Muscle of leg (tissue), 16 donors: ENCODE measurements around the gene KATNAL1. TPM values are rescaled to one million over a fixed set of nuclear protein-coding genes. Genes with fewer than 3 reads are reported as not detected.

Source experiments
- DNase-seq: peaks from one replicate; pipeline ENCODE4 v3.0.0; 2013
- H3K27ac ChIP-seq: one replicate; pipeline ENCODE4 v1.5.1; 2013; ENCODE audit warnings: mild to moderate bottlenecking, low read length, control low read depth
- H3K27me3 ChIP-seq: one replicate; pipeline ENCODE4 v1.6.1; 2013; ENCODE audit warnings: low read length; ENCODE audit not compliant: control insufficient read depth, insufficient read depth
- H3K36me3 ChIP-seq: one replicate; pipeline ENCODE4 v1.6.1; 2013; ENCODE audit warnings: low read length; ENCODE audit not compliant: control insufficient read depth, insufficient read depth
- H3K4me1 ChIP-seq: one replicate; pipeline ENCODE4 v1.6.1; 2013; ENCODE audit warnings: low read length; ENCODE audit not compliant: control insufficient read depth, insufficient read depth
- H3K4me3 ChIP-seq: one replicate; pipeline ENCODE4 v1.5.1; 2013; ENCODE audit warnings: low read length, control low read depth
- H3K9me3 ChIP-seq: replicated peaks from 2 replicates; pipeline ENCODE4 v1.6.1; 2013; ENCODE audit warnings: low read depth, low read length; ENCODE audit not compliant: control insufficient read depth
- WGBS: methylation state at CpG from one replicate; pipeline ENCODE4 v1.1.5; 2013; ENCODE audit warnings: missing lambda C conversion rate; ENCODE audit not compliant: insufficient coverage; 5-methylcytosine and 5-hydroxymethylcytosine counted together
- long read RNA-seq, 11 donors: transcript quantifications; one replicate each; lab custom pipeline, GENCODE V29; 2026
- polyA plus RNA-seq, 8 donors: library from polyadenylated mRNA; unstranded; fragments of 120-200 nt; gene quantifications; one replicate each; pipeline versions ENCODE4 v1.2.1 to v1.2.3, GENCODE V29; 2013; ENCODE audit warnings: inconsistent platforms in 1 of 8, low replicate concordance in 1 of 8; ENCODE audit not compliant: insufficient read length in 8 of 8, insufficient read depth in 1 of 8
- total RNA-seq: library from RNA; stranded (reverse); fragments of 120-200 nt; gene quantifications from one replicate; pipeline ENCODE4 v1.2.4, GENCODE V29; 2013

The KATNAL1 gene
- 22.2 TPM for total RNA-seq
- 10 to 100 TPM in 7 of 8 donors, 1 to 10 TPM in 1; 7.8 to 14.9 (median 11.6) TPM for polyA plus RNA-seq
- long read RNA-seq, donor 1, result 0 reads
- long read RNA-seq, donor 2, result 0 reads
- long read RNA-seq, donor 3, result 0 reads
- long read RNA-seq, donor 4, result 0 reads
- long read RNA-seq, donor 5, full-length matches to known transcripts, result 4 of 14 reads
- long read RNA-seq, donor 5, partial matches to known transcripts, result 10 of 14 reads
- long read RNA-seq, donor 5, other reads (novel, unspliced or antisense), result 0 of 14 reads
- long read RNA-seq, donor 6, full-length matches to known transcripts, result 3 of 3 reads
- long read RNA-seq, donor 6, partial matches to known transcripts, result 0 of 3 reads
- long read RNA-seq, donor 6, other reads (novel, unspliced or antisense), result 0 of 3 reads
- long read RNA-seq, donor 7, result 0 reads
- long read RNA-seq, donor 8, full-length matches to known transcripts, result 3 of 3 reads
- long read RNA-seq, donor 8, partial matches to known transcripts, result 0 of 3 reads
- long read RNA-seq, donor 8, other reads (novel, unspliced or antisense), result 0 of 3 reads
- long read RNA-seq, donor 9, result 0 reads
- long read RNA-seq, donor 10, full-length matches to known transcripts, result 3 of 3 reads
- long read RNA-seq, donor 10, partial matches to known transcripts, result 0 of 3 reads
- long read RNA-seq, donor 10, other reads (novel, unspliced or antisense), result 0 of 3 reads
- long read RNA-seq, donor 11, result 0 reads

- Histone ChIP-seq H3K36me3 (no peaks in the 10 kb centered on the region), H3K27ac (peak within 1 kb of the TSS; percentile 81), H3K4me3 (peak within 1 kb of the TSS; percentile 92), H3K9me3 (no peaks in the 10 kb centered on the region), H3K27me3 (no peaks in the 10 kb centered on the region), H3K4me1 (peaks cover 4% of the 10 kb centered on the region)
- peak; percentile 90 for DNase-seq
- WGBS, result under 1% methylated on average over 63 of the region's 71 CpGs
These were observed at the start of gene KATNAL1 for GRCh38 chr13:30307194-30307970. KATNAL1 (minus strand) TSS chr13:30307551; CDS start chr13:30283777, 23,774 bp downstream.

- no peaks in the 10 kb centered on the region for H3K27me3 ChIP-seq
- WGBS, result 49% methylated on average over 5 of the region's 6 CpGs
These were observed 48.5 kb upstream of the KATNAL1 start for GRCh38 chr13:30355839-30356238.

GRCh38 chr13:30355384-30355699 is 48.0 kb upstream of the KATNAL1 start:
- DNase-seq, result peak; percentile 36
- Histone ChIP-seq H3K4me1 (peaks cover 16% of the 10 kb centered on the region), H3K27me3 (no peaks in the 10 kb centered on the region), H3K4me3 (no peak overlapping the region), H3K36me3 (no peaks in the 10 kb centered on the region), H3K9me3 (peaks cover 12% of the 10 kb centered on the region), H3K27ac (no peak overlapping the region)
- 34% methylated on average over 6 of the region's 7 CpGs for WGBS

More at GRCh38 chr13:30355839-30356238, 48.5 kb upstream of the KATNAL1 start:
- DNase-seq, result no peak
- Histone ChIP-seq H3K9me3 (peaks cover 12% of the 10 kb centered on the region), H3K27ac (no peak overlapping the region), H3K36me3 (no peaks in the 10 kb centered on the region), H3K4me3 (no peak overlapping the region), H3K4me1 (peaks cover 16% of the 10 kb centered on the region)

GRCh38 chr13:30354493-30355383 is 47.4 kb upstream of the KATNAL1 start:
- H3K36me3 ChIP-seq, result no peaks in the 10 kb centered on the region
- no peaks in the 10 kb centered on the region for H3K27me3 ChIP-seq
- H3K27ac ChIP-seq, result no peak overlapping the region
- no peak for DNase-seq
- H3K9me3 ChIP-seq, result peaks cover 12% of the 10 kb centered on the region
- H3K4me1 ChIP-seq, result peaks cover 16% of the 10 kb centered on the region
- WGBS, result 48% methylated on average over 9 of the region's 17 CpGs
- H3K4me3 ChIP-seq, result no peak overlapping the region

DNA sequence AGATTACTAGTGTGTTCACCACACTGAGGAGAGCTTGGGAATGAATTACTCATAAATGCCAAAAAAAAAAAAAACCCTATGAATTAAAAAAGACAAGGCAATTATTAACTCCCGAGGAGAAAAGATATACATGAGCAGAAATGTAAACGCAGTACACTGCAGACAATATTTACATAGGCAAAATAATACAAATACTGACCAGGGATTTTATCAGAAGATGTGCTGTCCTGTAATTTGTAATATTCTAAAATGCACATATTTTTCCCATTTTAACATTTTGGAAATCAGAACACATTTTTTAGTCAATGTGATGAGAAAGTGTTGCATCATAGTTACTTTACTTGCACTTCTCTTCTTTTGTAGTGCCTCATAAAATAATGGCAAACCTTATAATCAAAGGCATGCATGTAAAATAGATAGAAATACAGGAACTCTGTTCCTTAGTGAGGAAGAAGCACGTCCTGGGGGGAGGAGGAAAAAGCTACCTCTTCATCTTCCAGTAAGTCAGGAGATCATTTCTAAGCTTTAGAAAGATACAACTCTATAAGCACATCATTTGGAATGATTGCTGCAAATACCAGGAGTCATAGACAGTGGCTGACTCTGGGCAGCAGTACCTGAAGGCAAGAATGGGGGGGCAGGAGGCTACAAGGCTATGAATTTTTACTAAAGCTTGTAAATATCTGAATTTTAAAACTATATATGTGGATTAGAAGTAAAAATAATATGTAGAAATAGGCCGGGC is 46.3 kb upstream of the KATNAL1 start:
- Histone ChIP-seq H3K27me3 (no peaks in the 10 kb centered on the region), H3K9me3 (peaks cover 12% of the 10 kb centered on the region), H3K4me1 (peaks cover 16% of the 10 kb centered on the region), H3K27ac (no peak overlapping the region), H3K36me3 (no peaks in the 10 kb centered on the region), H3K4me3 (no peak overlapping the region)
- DNase-seq, result no peak
- WGBS, result no CpG with 5 or more reads among the region's 4 CpGs

- Histone ChIP-seq H3K27me3 (no peaks in the 10 kb centered on the region), H3K4me3 (no peak overlapping the region), H3K4me1 (peaks cover 16% of the 10 kb centered on the region), H3K9me3 (peaks cover 12% of the 10 kb centered on the region), H3K36me3 (no peaks in the 10 kb centered on the region), H3K27ac (no peak overlapping the region)
- WGBS, result 93% methylated on average over 2 of the region's 4 CpGs
- no peak for DNase-seq
These were observed 45.7 kb upstream of the KATNAL1 start for GRCh38 chr13:30353060-30353459.

GRCh38 chr13:30352121-30352520 is 44.8 kb upstream of the KATNAL1 start:
- Histone ChIP-seq H3K9me3 (peaks cover 12% of the 10 kb centered on the region), H3K27me3 (no peaks in the 10 kb centered on the region), H3K27ac (no peak overlapping the region), H3K36me3 (no peaks in the 10 kb centered on the region), H3K4me3 (no peak overlapping the region), H3K4me1 (peaks cover 16% of the 10 kb centered on the region)
- no peak for DNase-seq
- 94% methylated on average over 2 of the region's 2 CpGs for WGBS

GRCh38 chr13:30346789-30347167 is 39.4 kb upstream of the KATNAL1 start:
- no peak for DNase-seq
- Histone ChIP-seq H3K4me3 (no peak overlapping the region), H3K27me3 (no peaks in the 10 kb centered on the region), H3K9me3 (no peaks in the 10 kb centered on the region), H3K36me3 (no peaks in the 10 kb centered on the region), H3K27ac (no peak overlapping the region), H3K4me1 (peaks cover 8% of the 10 kb centered on the region)
- 82% methylated on average over 2 of the region's 4 CpGs for WGBS
